Endometrium (tissue), 2 donors: ENCODE results near the gene NHP2.
"Not testable (repeated sequence)": the region's sequence is repeated elsewhere in the genome, so short reads cannot be mapped to it uniquely, and the experiment has no call there.

Experiments used
- FAIRE-seq: peaks from 2 replicates; lab custom pipeline; 2012; peaks lifted over from hg19 to GRCh38; lab: Jason Lieb, UNC
- donor health status: control.
- donor health status: control.

NHP2 gene

GRCh38 chr5:178153530-178154340, at the start of gene NHP2:
NHP2 (minus strand) TSS chr5:178153885; CDS start chr5:178153817, 68 bp downstream.
- FAIRE-seq = peak; percentile 100

GRCh38 chr5:178202541-178202940, 48.9 kb upstream of the NHP2 start:
- FAIRE-seq = no peak

GRCh38 chr5:178201927-178202235, 48.2 kb upstream of the NHP2 start:
- no peak for FAIRE-seq

GRCh38 chr5:178201221-178201926, 47.7 kb upstream of the NHP2 start:
- no peak for FAIRE-seq

- FAIRE-seq = no peak
Observed at GRCh38 chr5:178199581-178200434, 46.1 kb upstream of the NHP2 start.

GRCh38 chr5:178198706-178199105, 45.0 kb upstream of the NHP2 start:
- FAIRE-seq = no peak

GRCh38 chr5:178198151-178198550, 44.5 kb upstream of the NHP2 start:
- FAIRE-seq = not testable (repeated sequence)

- no peak for FAIRE-seq
Observed at GRCh38 chr5:178196986-178197385, 43.3 kb upstream of the NHP2 start.

- FAIRE-seq = no peak
Observed at GRCh38 chr5:178196281-178196812, 42.7 kb upstream of the NHP2 start.

- FAIRE-seq = no peak
Observed at GRCh38 chr5:178194026-178194425, 40.3 kb upstream of the NHP2 start.

- no peak for FAIRE-seq
Observed at GRCh38 chr5:178193251-178193809, 39.6 kb upstream of the NHP2 start.

GRCh38 chr5:178192787-178193186, 39.1 kb upstream of the NHP2 start:
- FAIRE-seq = no peak

- FAIRE-seq = no peak
Observed at GRCh38 chr5:178192244-178192643, 38.6 kb upstream of the NHP2 start.

GRCh38 chr5:178191661-178192060, 38.0 kb upstream of the NHP2 start:
- no peak for FAIRE-seq

GRCh38 chr5:178189433-178189832, 35.7 kb upstream of the NHP2 start:
- FAIRE-seq = no peak

- no peak for FAIRE-seq
Observed at GRCh38 chr5:178187014-178187413, 33.3 kb upstream of the NHP2 start, which contains the start of gene GMCL2. GMCL2 (minus strand) TSS chr5:178187371; CDS start chr5:178187299, 72 bp downstream.

GRCh38 chr5:178186427-178186826, 32.7 kb upstream of the NHP2 start:
- FAIRE-seq = no peak

- no peak for FAIRE-seq
Observed at GRCh38 chr5:178182158-178182876, 28.6 kb upstream of the NHP2 start.

- no peak for FAIRE-seq
Observed at GRCh38 chr5:178180141-178180863, 26.6 kb upstream of the NHP2 start.

GRCh38 chr5:178177569-178177968, 23.9 kb upstream of the NHP2 start:
- FAIRE-seq = no peak

GRCh38 chr5:178176791-178177190, 23.1 kb upstream of the NHP2 start:
- no peak for FAIRE-seq
